GM20000 (cell line): ENCODE measurements around the gene SEMA5A.

Source experiments
- DNase-seq: peaks from one replicate; pipeline ENCODE4 v3.0.0; 2012; ENCODE audit warnings: low spot score
- CTCF ChIP-seq: IDR thresholded peaks from 2 replicates; pipeline ENCODE4 v1.5.1; 2012; ENCODE audit warnings: mild to moderate bottlenecking, control low read depth; ENCODE audit errors: extremely low read depth, missing control alignments

The SEMA5A gene

GRCh38 chr5:9089893-9090292 lies 456.0 kb downstream of the SEMA5A start:
- DNase-seq: no peak
- no peak for TF ChIP-seq CTCF

- no peak for TF ChIP-seq CTCF
- no peak for DNase-seq
Observed at GRCh38 chr5:9082996-9083395, 462.9 kb downstream of the SEMA5A start.

- no peak for TF ChIP-seq CTCF
- no peak for DNase-seq
Observed at GRCh38 chr5:9072701-9073100, 473.2 kb downstream of the SEMA5A start.

- TF ChIP-seq CTCF: no peak
Observed at GRCh38 chr5:9071524-9071923, 474.4 kb downstream of the SEMA5A start.

GRCh38 chr5:9071074-9071473 lies 474.8 kb downstream of the SEMA5A start:
- DNase-seq: no peak
- no peak for TF ChIP-seq CTCF

More at GRCh38 chr5:9071524-9071923, 474.4 kb downstream of the SEMA5A start:
- DNase-seq: no peak

GRCh38 chr5:9069650-9070049 lies 476.2 kb downstream of the SEMA5A start:
- DNase-seq: no peak
- no peak for TF ChIP-seq CTCF

- TF ChIP-seq CTCF: no peak
- DNase-seq: no peak
Observed at GRCh38 chr5:9067154-9067553, 478.7 kb downstream of the SEMA5A start.
